Head of caudate nucleus (tissue), 42 donors: Measurements from ENCODE around the gene CTBP2.

ENCODE experiments used
- DNase-seq, 42 donors: peaks; one replicate each; pipeline versions ENCODE4 v3.0.0 to v3.0.0-alpha.2; 2020 to 2021; ENCODE audit warnings: mixed read lengths in 7 of 42
- intact Hi-C: fragments of 100-400 bp; cut with DNase I; formaldehyde crosslinking; loops from one replicate; pipeline ENCODE4 v1.15.0; 2022

The CTBP2 gene

GRCh38 chr10:124963866-124964720 is 196.3 kb downstream of the CTBP2 start:
- no peak for DNase-seq
- intact Hi-C loops, result no loop called here

GRCh38 chr10:124962421-124962820 is 197.9 kb downstream of the CTBP2 start:
- no peak for DNase-seq
- intact Hi-C loops, result no loop called here

GRCh38 chr10:124961248-124961570 is 199.2 kb downstream of the CTBP2 start:
- no peak for DNase-seq
- intact Hi-C loops, result no loop called here

GRCh38 chr10:124959564-124959963 is 200.8 kb downstream of the CTBP2 start:
- DNase-seq, result no peak
- intact Hi-C loops, result no loop called here

- no peak for DNase-seq
- intact Hi-C loops, result no loop called here
These were observed 202.9 kb downstream of the CTBP2 start for GRCh38 chr10:124957404-124957947.

- DNase-seq, result no peak
- intact Hi-C loops, result no loop called here
These were observed 203.6 kb downstream of the CTBP2 start for GRCh38 chr10:124956764-124957163.

- no peak for DNase-seq
These were observed 204.5 kb downstream of the CTBP2 start for GRCh38 chr10:124955868-124956267.

GRCh38 chr10:124955243-124955642 is 205.1 kb downstream of the CTBP2 start:
- DNase-seq, result no peak
- intact Hi-C loops, result no loop called here

More at GRCh38 chr10:124955868-124956267, 204.5 kb downstream of the CTBP2 start:
- intact Hi-C loops, result no loop called here

GRCh38 chr10:124953421-124953820 is 206.9 kb downstream of the CTBP2 start:
- no peak for DNase-seq
- intact Hi-C loops, result no loop called here

GRCh38 chr10:124952123-124952522 is 208.2 kb downstream of the CTBP2 start:
- intact Hi-C loops, result no loop called here

GRCh38 chr10:124949543-124949942 is 210.8 kb downstream of the CTBP2 start:
- DNase-seq, result no peak
- intact Hi-C loops, result no loop called here

More at GRCh38 chr10:124952123-124952522, 208.2 kb downstream of the CTBP2 start:
- DNase-seq, result no peak

- intact Hi-C loops, result no loop called here
- DNase-seq, result no peak
These were observed 213.4 kb downstream of the CTBP2 start for GRCh38 chr10:124946945-124947344.

- DNase-seq, result no peak
- intact Hi-C loops, result no loop called here
These were observed 215.4 kb downstream of the CTBP2 start for GRCh38 chr10:124944982-124945381.

GRCh38 chr10:124943301-124944092 is 216.9 kb downstream of the CTBP2 start:
- intact Hi-C loops, result no loop called here

GRCh38 chr10:124942317-124943169 is 217.8 kb downstream of the CTBP2 start:
- DNase-seq, result no peak
- intact Hi-C loops, result no loop called here

More at GRCh38 chr10:124943301-124944092, 216.9 kb downstream of the CTBP2 start:
- DNase-seq, result no peak

- no peak for DNase-seq
- intact Hi-C loops, result no loop called here
These were observed 218.5 kb downstream of the CTBP2 start, which contains the start of gene ZRANB1 for GRCh38 chr10:124941823-124942222. Gene ZRANB1 (plus strand): TSS chr10:124942123. CDS start chr10:124942494, 371 bp downstream.

GRCh38 chr10:124939290-124939689 is 221.1 kb downstream of the CTBP2 start:
- intact Hi-C loops, result no loop called here
- no peak for DNase-seq

GRCh38 chr10:124936813-124937212 is 223.6 kb downstream of the CTBP2 start:
- DNase-seq, result no peak
- intact Hi-C loops, result no loop called here

- intact Hi-C loops, result no loop called here
- DNase-seq, result no peak
These were observed 224.4 kb downstream of the CTBP2 start for GRCh38 chr10:124935946-124936345.
